Activated CD4-positive, CD25-positive, alpha-beta regulatory T cell treated with anti-CD3 and anti-CD28 coated beads, Interleukin-2, amount 50 U/mL, for 16 hours (primary cell): Measurements from ENCODE around the gene TFPI.
"Not testable (repeated sequence)": the region's sequence is repeated elsewhere in the genome, so short reads cannot be mapped to it uniquely, and the experiment has no call there.

Experiments used
- DNase-seq: peaks from one replicate; pipeline ENCODE4 v3.0.0-alpha.2; 2020; ENCODE audit warnings: low read depth, low spot score

TFPI gene

GRCh38 chr2:187528042-187528441, 26.2 kb downstream of the TFPI start:
- DNase-seq = no peak

GRCh38 chr2:187527262-187527661, 27.0 kb downstream of the TFPI start:
- no peak for DNase-seq

- no peak for DNase-seq
Observed at GRCh38 chr2:187526792-187527191, 27.4 kb downstream of the TFPI start.

- DNase-seq = no peak
Observed at GRCh38 chr2:187525163-187525900, 28.9 kb downstream of the TFPI start.

- no peak for DNase-seq
Observed at GRCh38 chr2:187523325-187523724, 30.9 kb downstream of the TFPI start.

GRCh38 chr2:187520121-187520624, 34.1 kb downstream of the TFPI start:
- DNase-seq = no peak

GRCh38 chr2:187519419-187520120, 34.7 kb downstream of the TFPI start:
- DNase-seq = no peak

GRCh38 chr2:187517750-187518361, 36.4 kb downstream of the TFPI start:
- not testable (repeated sequence) for DNase-seq

- DNase-seq = not testable (repeated sequence)
Observed at GRCh38 chr2:187516630-187517510, 37.4 kb downstream of the TFPI start.

- no peak for DNase-seq
Observed at GRCh38 chr2:187514930-187515329, 39.3 kb downstream of the TFPI start.

- not testable (repeated sequence) for DNase-seq
Observed at GRCh38 chr2:187514235-187514829, 39.9 kb downstream of the TFPI start.

- DNase-seq = not testable (repeated sequence)
Observed at GRCh38 chr2:187513460-187514234, 40.6 kb downstream of the TFPI start.

GRCh38 chr2:187511356-187512315, 42.6 kb downstream of the TFPI start:
- DNase-seq = no peak

GRCh38 chr2:187510419-187511355, 43.5 kb downstream of the TFPI start:
- not testable (repeated sequence) for DNase-seq

- DNase-seq = no peak
Observed at GRCh38 chr2:187509667-187510417, 44.4 kb downstream of the TFPI start.

- no peak for DNase-seq
Observed at GRCh38 chr2:187506416-187506815, 47.8 kb downstream of the TFPI start.

GRCh38 chr2:187505065-187505672, 49.1 kb downstream of the TFPI start:
- no peak for DNase-seq
